Skeletal muscle satellite cell (primary cell): ENCODE results near the gene PSAT1.

Source experiments
- H3K27me3 ChIP-seq: 2 replicates; pipeline ENCODE4 v1.7.0; 2013; ENCODE audit warnings: low read length; ENCODE audit not compliant: control insufficient read depth, insufficient read depth
- H3K36me3 ChIP-seq: 2 replicates; pipeline ENCODE4 v1.7.0; 2013; ENCODE audit warnings: mild to moderate bottlenecking, control low read depth, low read length; ENCODE audit not compliant: insufficient read depth
- H3K4me1 ChIP-seq: 2 replicates; pipeline ENCODE4 v1.7.0; 2013; ENCODE audit warnings: low read length; ENCODE audit not compliant: control insufficient read depth, insufficient read depth
- H3K4me2 ChIP-seq: 2 replicates; pipeline ENCODE4 v1.7.0; 2013; ENCODE audit warnings: mild to moderate bottlenecking, low read length
- H3K4me3 ChIP-seq: 2 replicates; pipeline ENCODE4 v1.7.0; 2013; ENCODE audit warnings: low read length
- H3K9ac ChIP-seq: 2 replicates; pipeline ENCODE4 v1.7.0; 2013; ENCODE audit warnings: mild to moderate bottlenecking, low read depth, low read length, moderate library complexity
- H3K9me3 ChIP-seq: replicated peaks from 2 replicates; pipeline ENCODE4 v1.7.0; 2013; ENCODE audit warnings: mild to moderate bottlenecking, control low read depth, low read length

The PSAT1 gene

DNA sequence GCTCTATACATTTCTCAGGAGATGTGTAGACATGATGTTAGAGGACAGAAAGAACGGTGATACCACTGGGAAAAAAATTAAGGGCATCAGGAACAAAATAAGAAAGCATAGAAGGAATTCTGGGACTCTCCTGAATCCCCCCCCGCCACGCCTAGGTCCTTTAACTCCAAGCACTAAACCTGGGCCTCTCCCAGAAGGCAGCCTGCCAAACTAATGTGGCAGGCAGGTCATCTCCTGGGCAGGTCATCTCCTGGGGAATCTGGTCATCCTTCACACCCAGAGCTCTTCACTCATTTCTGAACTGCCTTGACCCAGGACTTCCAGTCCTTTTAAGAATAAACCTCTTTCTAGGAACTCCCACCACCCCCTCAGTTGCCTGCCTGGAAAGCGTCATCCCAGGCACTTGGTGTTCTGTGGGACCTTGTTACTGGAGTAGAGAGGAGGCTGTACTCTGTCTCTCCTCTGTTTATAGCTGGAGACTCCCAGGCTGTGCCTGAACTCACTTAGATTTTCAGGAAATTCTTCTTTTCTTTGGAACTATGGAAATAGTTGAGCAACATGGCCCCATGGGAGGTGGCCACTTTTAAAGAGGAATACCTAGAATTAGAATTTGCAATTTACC is 24.1 kb downstream of the PSAT1 start:
- Histone ChIP-seq H3K4me2 (no peak overlapping the region), H3K27me3 (no peaks in the 10 kb centered on the region), H3K4me1 (no peaks in the 10 kb centered on the region), H3K36me3 (peaks cover 14% of the 10 kb centered on the region), H3K9me3 (no peaks in the 10 kb centered on the region), H3K4me3 (no peak overlapping the region), H3K9ac (no peak overlapping the region)

- Histone ChIP-seq H3K27me3 (no peaks in the 10 kb centered on the region), H3K36me3 (peaks cover 14% of the 10 kb centered on the region), H3K4me3 (no peak overlapping the region), H3K4me1 (no peaks in the 10 kb centered on the region), H3K9ac (no peak overlapping the region), H3K9me3 (no peaks in the 10 kb centered on the region), H3K4me2 (no peak overlapping the region)
Measured at GRCh38 chr9:78321505-78321904, 24.6 kb downstream of the PSAT1 start.

DNA sequence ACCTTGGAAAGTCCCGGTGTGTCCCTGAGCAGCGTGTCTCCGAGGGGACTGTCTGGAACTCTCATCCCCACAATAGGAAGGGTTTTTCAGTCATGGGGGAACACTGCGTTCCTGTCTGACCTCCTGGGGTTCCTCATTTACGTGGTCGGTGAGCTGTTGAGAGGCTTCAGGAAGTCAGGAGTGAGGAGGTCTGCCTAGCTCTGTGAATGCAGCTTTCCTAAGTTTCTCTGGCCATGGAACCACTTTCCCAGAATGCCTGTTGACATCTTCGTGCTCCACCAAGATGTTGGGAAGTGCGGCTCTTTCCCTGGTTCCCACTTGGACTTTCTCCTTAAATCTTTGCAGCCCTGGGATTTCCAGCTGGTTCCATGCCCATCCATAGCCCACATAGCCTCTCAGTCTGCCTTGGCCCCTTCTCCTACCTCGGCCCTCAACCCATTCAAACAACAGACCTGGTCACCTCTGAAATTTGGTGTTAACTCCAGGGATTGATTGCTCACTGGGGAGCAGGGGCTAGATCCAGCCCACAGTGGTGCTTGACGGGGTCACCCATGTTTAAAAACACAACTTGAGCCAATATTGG is 27.2 kb downstream of the PSAT1 start:
- Histone ChIP-seq H3K36me3 (peaks cover 8% of the 10 kb centered on the region), H3K4me1 (no peaks in the 10 kb centered on the region), H3K9me3 (no peaks in the 10 kb centered on the region), H3K9ac (no peak overlapping the region), H3K4me3 (no peak overlapping the region), H3K27me3 (no peaks in the 10 kb centered on the region), H3K4me2 (no peak overlapping the region)

- Histone ChIP-seq H3K9ac (no peak overlapping the region), H3K9me3 (no peaks in the 10 kb centered on the region), H3K4me3 (no peak overlapping the region), H3K27me3 (no peaks in the 10 kb centered on the region), H3K36me3 (peaks cover 4% of the 10 kb centered on the region), H3K4me1 (no peaks in the 10 kb centered on the region), H3K4me2 (no peak overlapping the region)
Measured at GRCh38 chr9:78324682-78325081, 27.8 kb downstream of the PSAT1 start.

DNA sequence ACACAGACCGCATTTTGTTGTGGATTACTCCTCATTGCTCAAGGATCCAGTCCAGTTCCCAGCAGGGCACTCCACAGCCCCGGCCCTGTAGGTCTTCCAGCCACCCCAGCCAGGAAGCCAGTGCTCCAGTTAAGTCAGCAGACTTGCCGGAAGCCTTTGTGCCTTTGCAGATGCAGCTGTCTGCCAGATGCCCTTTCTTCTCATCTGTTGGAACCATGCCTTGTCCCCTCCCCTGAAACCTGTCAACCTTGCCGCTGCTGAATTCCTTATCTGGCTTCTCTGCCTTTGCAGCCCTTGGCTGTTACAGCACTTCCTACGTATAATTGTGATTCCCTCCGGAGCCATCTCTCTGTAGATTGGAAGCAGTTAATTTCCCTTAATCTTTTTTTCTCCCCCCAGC is 28.4 kb downstream of the PSAT1 start:
- Histone ChIP-seq H3K4me1 (no peaks in the 10 kb centered on the region), H3K36me3 (no peaks in the 10 kb centered on the region), H3K9me3 (no peaks in the 10 kb centered on the region), H3K27me3 (no peaks in the 10 kb centered on the region), H3K4me2 (no peak overlapping the region), H3K9ac (no peak overlapping the region), H3K4me3 (no peak overlapping the region)

GRCh38 chr9:78325846-78326360 is 29.0 kb downstream of the PSAT1 start:
- Histone ChIP-seq H3K9ac (no peak overlapping the region), H3K36me3 (no peaks in the 10 kb centered on the region), H3K4me3 (no peak overlapping the region), H3K27me3 (no peaks in the 10 kb centered on the region), H3K4me1 (no peaks in the 10 kb centered on the region), H3K9me3 (no peaks in the 10 kb centered on the region), H3K4me2 (no peak overlapping the region)

DNA sequence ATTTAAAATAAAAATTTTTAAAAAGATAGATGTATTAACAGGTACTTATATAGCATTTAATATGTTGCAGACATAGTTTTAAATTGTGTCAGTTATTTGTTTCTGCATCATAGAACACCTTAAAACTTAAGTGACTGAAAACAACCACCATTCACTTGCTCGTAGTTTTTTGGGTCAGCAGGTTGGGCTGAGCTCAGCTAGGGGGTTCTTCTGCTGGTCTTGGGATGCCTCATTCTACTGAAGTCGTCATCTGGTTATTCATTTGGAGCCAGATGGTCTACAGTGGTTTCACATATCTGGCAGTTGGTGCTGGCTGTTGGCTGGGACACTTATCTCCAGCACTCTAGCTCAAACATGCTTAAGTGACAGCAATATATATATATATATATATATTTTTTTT is 29.6 kb downstream of the PSAT1 start:
- H3K4me3 ChIP-seq = no peak overlapping the region
- H3K4me1 ChIP-seq = no peaks in the 10 kb centered on the region
- H3K4me2 ChIP-seq = no peak overlapping the region
- no peak overlapping the region for H3K9ac ChIP-seq
- H3K9me3 ChIP-seq = no peaks in the 10 kb centered on the region
- no peaks in the 10 kb centered on the region for H3K36me3 ChIP-seq
- H3K27me3 ChIP-seq = no peaks in the 10 kb centered on the region

- no peaks in the 10 kb centered on the region for H3K36me3 ChIP-seq
- H3K9me3 ChIP-seq = no peaks in the 10 kb centered on the region
- no peak overlapping the region for H3K4me2 ChIP-seq
- H3K4me3 ChIP-seq = no peak overlapping the region
- H3K9ac ChIP-seq = no peak overlapping the region
- no peaks in the 10 kb centered on the region for H3K27me3 ChIP-seq
- no peaks in the 10 kb centered on the region for H3K4me1 ChIP-seq
Measured at GRCh38 chr9:78332381-78332780, 35.5 kb downstream of the PSAT1 start.

- no peak overlapping the region for H3K9ac ChIP-seq
- H3K27me3 ChIP-seq = no peaks in the 10 kb centered on the region
- H3K4me3 ChIP-seq = no peak overlapping the region
- H3K9me3 ChIP-seq = no peaks in the 10 kb centered on the region
- no peaks in the 10 kb centered on the region for H3K4me1 ChIP-seq
- H3K36me3 ChIP-seq = no peaks in the 10 kb centered on the region
- no peak overlapping the region for H3K4me2 ChIP-seq
Measured at GRCh38 chr9:78348848-78349247, 51.9 kb downstream of the PSAT1 start.

- H3K36me3 ChIP-seq = no peaks in the 10 kb centered on the region
- no peak overlapping the region for H3K4me2 ChIP-seq
- H3K27me3 ChIP-seq = no peaks in the 10 kb centered on the region
- no peak overlapping the region for H3K4me3 ChIP-seq
- H3K4me1 ChIP-seq = no peaks in the 10 kb centered on the region
- no peaks in the 10 kb centered on the region for H3K9me3 ChIP-seq
- H3K9ac ChIP-seq = no peak overlapping the region
Measured at GRCh38 chr9:78351816-78352215, 54.9 kb downstream of the PSAT1 start.

DNA sequence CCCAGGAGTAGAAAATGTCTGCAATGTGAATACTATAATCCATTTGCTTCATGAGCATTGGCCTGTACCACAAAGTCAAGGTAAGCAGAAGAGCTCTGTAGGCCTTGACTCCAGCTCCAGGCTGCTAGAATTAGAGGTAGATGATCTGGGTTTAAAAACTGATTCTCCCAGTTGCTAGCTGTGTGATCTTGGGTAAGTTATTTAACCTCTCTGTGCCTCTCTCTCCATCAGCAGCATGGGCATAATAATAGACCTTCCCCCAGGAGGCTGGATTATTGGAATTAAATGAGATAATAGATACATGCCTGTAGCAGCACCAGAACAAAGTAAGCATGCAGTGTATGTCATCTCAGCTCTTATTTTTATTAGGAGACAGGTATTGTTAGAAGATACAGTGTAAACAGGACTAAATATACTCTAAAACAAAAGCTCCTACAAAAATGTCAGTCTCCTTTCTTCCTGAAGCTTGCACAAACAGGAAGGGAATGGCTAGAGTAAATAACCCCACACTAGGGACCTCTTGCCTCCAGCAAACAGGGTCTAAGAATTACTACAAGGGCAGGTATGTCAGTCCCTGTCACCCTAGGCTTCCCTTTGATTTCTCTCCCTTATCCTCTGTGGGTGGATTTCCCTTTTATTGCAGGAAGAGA is 57.5 kb downstream of the PSAT1 start:
- Histone ChIP-seq H3K4me1 (no peaks in the 10 kb centered on the region), H3K27me3 (no peaks in the 10 kb centered on the region), H3K36me3 (no peaks in the 10 kb centered on the region), H3K4me3 (no peak overlapping the region), H3K4me2 (no peak overlapping the region), H3K9me3 (no peaks in the 10 kb centered on the region), H3K9ac (no peak overlapping the region)

DNA sequence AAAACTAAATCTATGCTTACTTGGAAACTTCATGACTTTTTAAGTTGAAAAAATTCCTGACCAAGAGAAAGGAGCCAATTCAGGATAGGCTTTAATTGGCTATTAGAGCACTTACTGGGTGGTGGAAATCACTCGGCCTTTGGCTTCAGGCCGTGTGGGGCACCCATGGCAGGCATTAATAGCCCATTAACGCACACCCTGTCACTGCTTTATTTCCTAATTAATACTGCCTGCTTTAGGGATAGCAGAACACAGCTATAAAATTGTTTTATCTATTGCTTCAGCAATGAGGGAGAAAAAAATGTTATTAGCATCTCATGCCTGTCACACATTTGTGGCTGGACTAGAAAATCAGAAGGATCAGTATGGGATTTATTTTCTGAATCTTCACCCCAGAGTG is 58.1 kb downstream of the PSAT1 start:
- Histone ChIP-seq H3K9me3 (no peaks in the 10 kb centered on the region), H3K4me3 (no peak overlapping the region), H3K36me3 (no peaks in the 10 kb centered on the region), H3K27me3 (no peaks in the 10 kb centered on the region), H3K9ac (no peak overlapping the region), H3K4me2 (no peak overlapping the region), H3K4me1 (no peaks in the 10 kb centered on the region)
